Esophagus squamous epithelium (tissue), 4 donors: ENCODE data around the gene RAMP1.

Experiments
- POLR2A ChIP-seq, 4 donors: fragments of 450-650 bp; IDR thresholded peaks; one replicate each; pipeline ENCODE4 v1.6.1; 2017; ENCODE audit warnings: antibody characterized with exemption in 4 of 4, mild to moderate bottlenecking in 4 of 4, moderate library complexity in 3 of 4
- TF ChIP-seq, protein P1 (sequence below), 6 experiments: fragments of 450-650 bp in 4 of 6; fragments of 200-600 bp in 2 of 6; sonication (generic) in 2 of 6; IDR thresholded peaks; one replicate each; pipeline ENCODE4 v1.5.1; 2016 to 2019; ENCODE audit warnings: antibody characterized with exemption in 6 of 6, mild to moderate bottlenecking in 4 of 6, moderate library complexity in 4 of 6

- TF ChIP-seq POLR2A (IDR thresholded peaks at IDR 0.05), result no peak
- TF ChIP-seq, protein P1, sequence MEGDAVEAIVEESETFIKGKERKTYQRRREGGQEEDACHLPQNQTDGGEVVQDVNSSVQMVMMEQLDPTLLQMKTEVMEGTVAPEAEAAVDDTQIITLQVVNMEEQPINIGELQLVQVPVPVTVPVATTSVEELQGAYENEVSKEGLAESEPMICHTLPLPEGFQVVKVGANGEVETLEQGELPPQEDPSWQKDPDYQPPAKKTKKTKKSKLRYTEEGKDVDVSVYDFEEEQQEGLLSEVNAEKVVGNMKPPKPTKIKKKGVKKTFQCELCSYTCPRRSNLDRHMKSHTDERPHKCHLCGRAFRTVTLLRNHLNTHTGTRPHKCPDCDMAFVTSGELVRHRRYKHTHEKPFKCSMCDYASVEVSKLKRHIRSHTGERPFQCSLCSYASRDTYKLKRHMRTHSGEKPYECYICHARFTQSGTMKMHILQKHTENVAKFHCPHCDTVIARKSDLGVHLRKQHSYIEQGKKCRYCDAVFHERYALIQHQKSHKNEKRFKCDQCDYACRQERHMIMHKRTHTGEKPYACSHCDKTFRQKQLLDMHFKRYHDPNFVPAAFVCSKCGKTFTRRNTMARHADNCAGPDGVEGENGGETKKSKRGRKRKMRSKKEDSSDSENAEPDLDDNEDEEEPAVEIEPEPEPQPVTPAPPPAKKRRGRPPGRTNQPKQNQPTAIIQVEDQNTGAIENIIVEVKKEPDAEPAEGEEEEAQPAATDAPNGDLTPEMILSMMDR (IDR thresholded peaks at IDR 0.05), result no peak
These were observed 3.7 kb downstream of the RAMP1 start for GRCh38 chr2:237863102-237863511.
